H9 (cell line): ENCODE data around the gene TSPAN11. TPM values are rescaled to one million over a fixed set of nuclear protein-coding genes. Genes with fewer than 3 reads are reported as not detected.

ENCODE experiments used
- DNase-seq: peaks from one replicate; pipeline ENCODE4 v3.0.0-alpha.2; 2017
- H2AFZ ChIP-seq: one replicate; pipeline ENCODE4 v1.6.1; 2013; ENCODE audit warnings: mild to moderate bottlenecking, low read length, control low read depth, moderate library complexity
- H2AK5ac ChIP-seq: 2 replicates; pipeline ENCODE4 v1.6.1; 2013; ENCODE audit warnings: low read length, control low read depth, mixed read lengths; ENCODE audit not compliant: insufficient read length
- H2BK120ac ChIP-seq: one replicate; pipeline ENCODE4 v1.6.1; 2013; ENCODE audit warnings: low read depth, mild to moderate bottlenecking, low read length, control low read depth, inconsistent platforms; ENCODE audit not compliant: poor library complexity, severe bottlenecking
- H2BK12ac ChIP-seq: 2 replicates; pipeline ENCODE4 v1.6.1; 2013; ENCODE audit warnings: low read length, control low read depth, mixed read lengths, low read depth; ENCODE audit not compliant: insufficient read length
- H2BK15ac ChIP-seq: 2 replicates; pipeline ENCODE4 v1.6.1; 2013; ENCODE audit warnings: low read depth, low read length, control low read depth
- H2BK20ac ChIP-seq: one replicate; pipeline ENCODE4 v1.6.1; 2013; ENCODE audit warnings: low read depth, mild to moderate bottlenecking, low read length, control low read depth, inconsistent platforms; ENCODE audit not compliant: poor library complexity, severe bottlenecking
- H2BK5ac ChIP-seq: 2 replicates; pipeline ENCODE4 v1.6.1; 2013; ENCODE audit warnings: low read length, control low read depth, mixed read lengths; ENCODE audit not compliant: insufficient read length
- H3K14ac ChIP-seq: 2 replicates; pipeline ENCODE4 v1.6.1; 2013; ENCODE audit warnings: low read length, control low read depth; ENCODE audit not compliant: insufficient read depth
- H3K18ac ChIP-seq: 2 replicates; pipeline ENCODE4 v1.6.1; 2013; ENCODE audit warnings: low read depth, mild to moderate bottlenecking, mixed read lengths, low read length, control low read depth; ENCODE audit not compliant: insufficient read length
- H3K23ac ChIP-seq: 2 replicates; pipeline ENCODE4 v1.6.1; 2013; ENCODE audit warnings: low read length, control low read depth, mixed read lengths, low read depth; ENCODE audit not compliant: insufficient read length
- H3K23me2 ChIP-seq: 2 replicates; pipeline ENCODE4 v1.6.1; 2013; ENCODE audit warnings: low read depth, mild to moderate bottlenecking, mixed read lengths, low read length, control low read depth; ENCODE audit not compliant: insufficient read length, poor library complexity, severe bottlenecking
- H3K27ac ChIP-seq: 2 replicates; pipeline ENCODE4 v1.5.1; 2013; ENCODE audit warnings: low read length, control low read depth, mixed read lengths, low read depth; ENCODE audit not compliant: insufficient read length
- H3K27me3 ChIP-seq: 2 replicates; pipeline ENCODE4 v1.6.1; 2013; ENCODE audit warnings: low read length, control low read depth, inconsistent platforms; ENCODE audit not compliant: insufficient read depth
- H3K4ac ChIP-seq: 2 replicates; pipeline ENCODE4 v1.6.1; 2013; ENCODE audit warnings: low read depth, mild to moderate bottlenecking, control low read depth, inconsistent platforms, low read length, moderate library complexity
- H3K4me1 ChIP-seq: 2 replicates; pipeline ENCODE4 v1.6.1; 2013; ENCODE audit warnings: low read length, control low read depth, inconsistent platforms; ENCODE audit not compliant: insufficient read depth
- H3K4me2 ChIP-seq: 2 replicates; pipeline ENCODE4 v1.6.1; 2013; ENCODE audit warnings: low read length, control low read depth, mixed read lengths; ENCODE audit not compliant: insufficient read length, insufficient read depth
- H3K56ac ChIP-seq: 2 replicates; pipeline ENCODE4 v1.6.1; 2013; ENCODE audit warnings: low read depth, mild to moderate bottlenecking, mixed read lengths, low read length, control low read depth; ENCODE audit not compliant: insufficient read length
- H3K79me1 ChIP-seq: 2 replicates; pipeline ENCODE4 v1.6.1; 2013; ENCODE audit warnings: low read depth, mild to moderate bottlenecking, moderate library complexity, low read length, control low read depth, inconsistent platforms; ENCODE audit not compliant: insufficient read depth, poor library complexity, severe bottlenecking
- H3K79me2 ChIP-seq: 2 replicates; pipeline ENCODE4 v1.6.1; 2013; ENCODE audit warnings: low read length, control low read depth, inconsistent platforms; ENCODE audit not compliant: insufficient read depth
- H3K9ac ChIP-seq: 2 replicates; pipeline ENCODE4 v1.6.1; 2013; ENCODE audit warnings: low read length, control low read depth, mixed read lengths; ENCODE audit not compliant: insufficient read length; ENCODE audit errors: extremely low read depth
- H3K9me3 ChIP-seq: one replicate; pipeline ENCODE4 v1.6.1; 2013; ENCODE audit warnings: low read depth, low read length, inconsistent platforms; ENCODE audit not compliant: control insufficient read depth
- H3T11ph ChIP-seq: one replicate; pipeline ENCODE4 v1.6.1; 2013; ENCODE audit warnings: mild to moderate bottlenecking, low read length, control low read depth, inconsistent platforms
- H4K20me1 ChIP-seq: one replicate; pipeline ENCODE4 v1.6.1; 2013; ENCODE audit not compliant: control insufficient read depth, insufficient read length, insufficient read depth
- H4K5ac ChIP-seq: 2 replicates; pipeline ENCODE4 v1.6.1; 2013; ENCODE audit warnings: low read depth, mild to moderate bottlenecking, mixed read lengths, low read length, control low read depth; ENCODE audit not compliant: insufficient read length
- H4K8ac ChIP-seq: replicated peaks from 2 replicates; pipeline ENCODE4 v1.6.1; 2013; ENCODE audit warnings: low read length, control low read depth, mixed read lengths, low read depth; ENCODE audit not compliant: insufficient read length
- H4K91ac ChIP-seq: 2 replicates; pipeline ENCODE4 v1.6.1; 2013; ENCODE audit warnings: low read depth, mild to moderate bottlenecking, moderate library complexity, mixed read lengths, low read length, control low read depth; ENCODE audit not compliant: insufficient read length
- H3K27ac Mint-ChIP-seq, 3 experiments: 2 replicates in 2 of 3; 3 replicates in 1 of 3; pipeline ENCODE4 v1.8.0; 2020 to 2021; ENCODE audit warnings: mixed read lengths in 3 of 3, mild to moderate bottlenecking in 1 of 3, moderate library complexity in 1 of 3
- H3K27me3 Mint-ChIP-seq: 2 replicates; pipeline ENCODE4 v1.8.0; 2021; ENCODE audit warnings: low read depth, mild to moderate bottlenecking, moderate library complexity, mixed read lengths
- H3K36me3 Mint-ChIP-seq, 3 experiments: 2 replicates in 2 of 3; 3 replicates in 1 of 3; pipeline ENCODE4 v1.8.0; 2020 to 2021; ENCODE audit warnings: low read depth in 3 of 3, mixed read lengths in 3 of 3; ENCODE audit not compliant: insufficient read depth in 1 of 3
- H3K4me1 Mint-ChIP-seq, 2 experiments: 2 replicates each; pipeline ENCODE4 v1.8.0; 2020; ENCODE audit warnings: mixed read lengths in 2 of 2
- H3K4me3 Mint-ChIP-seq, 2 experiments: 2 replicates in 1 of 2; 3 replicates in 1 of 2; pipeline ENCODE4 v1.8.0; 2020 to 2021; ENCODE audit warnings: mild to moderate bottlenecking in 2 of 2, mixed read lengths in 2 of 2, moderate library complexity in 1 of 2
- H3K9me3 Mint-ChIP-seq, 2 experiments: 2 replicates in 1 of 2; 3 replicates in 1 of 2; pipeline ENCODE4 v1.8.0; 2020; ENCODE audit warnings: mild to moderate bottlenecking in 2 of 2, mixed read lengths in 2 of 2, moderate library complexity in 1 of 2
- CTCF ChIP-seq: fragments of 200-600 bp; sonication (generic); conservative IDR thresholded peaks from 3 replicates; pipeline ENCODE4 v1.8.0; 2021; ENCODE audit warnings: antibody characterized with exemption, mild to moderate bottlenecking
- WGBS: extraction: QIAGEN DNeasy Blood & Tissue Kit; methylation state at CpG from one replicate; pipeline ENCODE4 v1.1.7; 2013; ENCODE audit warnings: missing lambda C conversion rate, low lambda C conversion rate, mixed read lengths; ENCODE audit not compliant: insufficient read length; ENCODE audit errors: extremely low coverage; 5-methylcytosine and 5-hydroxymethylcytosine counted together
- total RNA-seq: library from RNA; stranded (reverse); gene quantifications from 2 replicates; pipeline ENCODE4 v1.2.1, GENCODE V29; 2021

TSPAN11 gene
- total RNA-seq, 1 experiment from 2014 or later, result 4.2 TPM

- H3K4me2 ChIP-seq, result no peak overlapping the region
- H2BK15ac ChIP-seq, result no peak overlapping the region
- no peak overlapping the region for H2BK5ac ChIP-seq
- Mint-ChIP-seq H3K4me3 (no peak overlapping the region), H3K4me1 (peaks cover 3 to 4% of the 10 kb centered on the region in 2 experiments; a peak in 3 of 4 replicates), H3K9me3 (no peaks in the 10 kb centered on the region), H3K27ac (no peak overlapping the region), H3K27me3 (no peaks in the 10 kb centered on the region; the same call in 1 of the 2 replicates), H3K36me3 (no peaks in the 10 kb centered on the region; a peak in 1 of 7 replicates)
- no peak overlapping the region for H2AK5ac ChIP-seq
- no peak overlapping the region for H4K5ac ChIP-seq
- no peak overlapping the region for H2AFZ ChIP-seq
- H3K9ac ChIP-seq, result no peak overlapping the region
- H4K91ac ChIP-seq, result no peak overlapping the region
- H3K27ac ChIP-seq, result no peak overlapping the region
- DNase-seq, result no peak
- H2BK20ac ChIP-seq, result no peak overlapping the region
- no peaks in the 10 kb centered on the region for H3K79me1 ChIP-seq
- TF ChIP-seq CTCF, result no peak
- H3K79me2 ChIP-seq, result no peaks in the 10 kb centered on the region
- no peaks in the 10 kb centered on the region for H3K27me3 ChIP-seq
- no peak overlapping the region for H3K14ac ChIP-seq
- no peak overlapping the region for H3T11ph ChIP-seq
- H4K20me1 ChIP-seq, result no peaks in the 10 kb centered on the region
- H2BK120ac ChIP-seq, result no peak overlapping the region
- H2BK12ac ChIP-seq, result no peak overlapping the region
- no peak overlapping the region for H3K18ac ChIP-seq
- no peak overlapping the region for H3K56ac ChIP-seq
- H3K4ac ChIP-seq, result no peak overlapping the region
- no peak overlapping the region for H4K8ac ChIP-seq
- H3K4me1 ChIP-seq, result no peaks in the 10 kb centered on the region
- H3K23me2 ChIP-seq, result no peaks in the 10 kb centered on the region
- no peaks in the 10 kb centered on the region for H3K9me3 ChIP-seq
- no peak overlapping the region for H3K23ac ChIP-seq
- no CpG with 5 or more reads among the region's 9 CpGs for WGBS
Measured at GRCh38 chr12:30988086-30988485, 61.5 kb downstream of the TSPAN11 start.
